GM12801 (cell line): Measurements from ENCODE around the gene NR4A1.

ENCODE experiments used
- CTCF ChIP-seq: IDR thresholded peaks from one replicate; pipeline ENCODE4 v1.5.1; 2011; ENCODE audit warnings: control low read depth; ENCODE audit not compliant: insufficient read length; ENCODE audit errors: extremely low read depth

Gene NR4A1

DNA sequence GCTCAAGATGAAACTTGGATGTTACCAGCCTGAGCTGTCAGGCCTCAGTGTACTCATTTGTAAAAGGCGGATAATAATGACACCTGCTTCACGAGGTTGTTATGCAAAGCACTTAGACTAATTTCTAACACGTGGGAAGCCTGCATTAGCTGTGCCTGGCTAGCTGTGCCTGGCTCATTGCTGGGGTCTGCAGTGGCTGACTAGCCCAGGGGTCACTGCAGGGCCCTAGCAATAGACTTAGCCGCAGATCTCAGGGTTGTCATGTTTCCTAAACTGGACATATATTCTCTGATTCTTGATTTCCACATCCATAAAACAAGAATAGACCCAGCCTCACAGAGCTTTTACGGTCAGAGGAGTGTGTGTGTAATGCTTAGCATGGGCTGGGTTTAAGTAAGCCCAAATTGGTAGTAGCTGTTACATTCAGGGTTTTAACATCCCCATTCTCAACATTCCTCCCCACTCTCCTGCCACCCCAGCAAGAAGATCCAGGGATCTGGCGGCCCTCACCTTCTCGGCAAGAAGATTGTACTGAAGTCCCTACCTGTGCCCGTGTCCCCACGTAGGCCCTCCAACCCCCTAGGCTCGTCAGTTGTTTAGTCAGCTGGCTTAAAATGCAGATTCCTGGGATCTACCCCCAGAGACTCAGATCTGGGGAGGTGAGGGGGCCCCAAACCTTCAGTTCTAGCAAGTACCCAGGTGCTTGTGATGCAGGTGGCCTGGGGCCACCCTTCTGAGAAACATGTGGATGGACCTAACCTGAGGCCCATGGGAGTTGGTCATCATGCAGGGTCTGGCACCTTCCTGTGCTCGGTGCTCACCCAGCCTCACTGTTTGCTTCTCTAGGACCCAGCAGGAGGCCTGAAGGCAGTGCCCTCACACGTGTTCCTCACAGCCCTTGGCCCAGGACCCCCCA, 8.6 kb downstream of the NR4A1 start:
- TF ChIP-seq CTCF, result no peak

- no peak for TF ChIP-seq CTCF
Measured at GRCh38 chr12:52060498-52061177, 9.4 kb downstream of the NR4A1 start.

DNA sequence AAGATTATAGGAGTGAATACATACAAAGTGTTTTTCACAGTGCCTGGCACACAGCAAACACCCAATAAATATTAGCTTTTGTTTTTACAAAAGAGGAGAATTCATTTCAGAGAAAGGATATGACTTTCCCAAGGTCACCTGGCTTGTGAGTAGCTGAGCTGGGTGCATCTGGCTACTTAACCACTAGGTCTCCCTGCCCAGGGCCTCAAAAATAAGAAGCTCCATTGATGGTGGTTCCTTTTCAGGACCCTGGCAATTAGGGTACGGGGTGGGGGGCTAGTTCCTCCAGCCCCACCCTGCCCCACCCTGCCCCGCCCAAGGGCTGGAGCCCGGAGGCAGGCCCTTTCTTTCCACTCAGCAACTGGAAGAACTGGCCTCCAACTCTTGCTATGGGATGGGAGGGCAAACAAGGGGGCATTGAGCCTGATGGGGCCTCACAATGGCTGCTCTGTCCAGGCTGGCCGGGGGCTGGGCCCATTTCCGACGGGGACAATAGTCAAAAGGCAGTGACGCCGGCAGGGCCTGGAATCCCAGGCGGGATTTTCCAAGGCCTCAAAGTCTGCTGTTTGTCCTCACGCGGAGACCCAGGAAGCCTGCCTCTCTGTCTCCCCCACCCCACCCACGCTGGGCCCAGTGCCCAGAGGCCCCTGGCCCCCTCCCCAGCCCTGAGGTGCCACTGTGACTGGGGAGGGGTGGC, 10.4 kb downstream of the NR4A1 start:
- no peak for TF ChIP-seq CTCF

DNA sequence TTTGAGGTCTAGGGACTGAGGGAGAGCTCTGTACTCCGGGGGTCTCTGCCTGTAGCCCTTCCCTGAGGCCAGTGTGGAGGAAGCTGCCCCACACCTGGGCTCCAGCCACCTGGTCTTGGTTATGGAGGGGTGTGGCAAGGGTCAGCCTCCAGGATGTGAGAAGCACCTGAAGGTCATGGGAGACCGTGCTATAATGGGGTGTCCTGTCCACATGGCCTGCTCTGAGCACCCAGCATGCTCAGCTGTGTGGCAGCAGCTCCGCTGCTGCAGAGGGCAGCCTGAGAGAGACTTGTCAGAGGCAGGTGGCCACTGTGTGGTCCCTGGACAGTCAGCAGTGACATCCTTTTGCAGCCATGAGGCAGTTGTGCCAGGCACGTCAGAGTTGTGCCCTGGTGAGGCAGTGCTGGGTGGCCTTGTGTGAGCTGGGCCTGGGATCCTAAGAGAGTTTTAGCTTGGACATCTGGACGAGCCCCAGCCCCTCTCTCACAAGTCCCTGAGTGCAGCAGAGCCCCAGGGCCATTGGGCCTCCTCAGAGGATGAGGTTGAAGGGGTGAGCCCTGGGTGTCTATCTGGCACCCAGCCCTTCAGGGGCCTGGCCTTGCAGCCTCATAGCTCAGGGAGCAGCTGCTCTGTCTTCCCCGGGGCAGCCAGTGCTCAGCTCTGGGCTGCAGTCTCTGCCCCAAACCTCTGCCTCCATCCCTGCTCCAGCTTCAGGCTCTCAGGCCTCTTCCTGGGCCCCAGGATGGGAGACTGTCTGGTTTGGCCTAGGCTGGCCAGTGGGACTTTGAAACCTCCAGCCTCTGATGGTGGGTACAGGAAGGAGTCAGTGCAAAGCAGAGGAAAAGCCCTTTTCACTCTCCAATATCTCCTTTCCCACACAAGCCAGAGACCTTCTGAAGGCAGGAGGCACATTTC, 11.2 kb downstream of the NR4A1 start:
- TF ChIP-seq CTCF, result no peak

GRCh38 chr12:52063082-52063924, 12.1 kb downstream of the NR4A1 start:
- TF ChIP-seq CTCF, result no peak

DNA sequence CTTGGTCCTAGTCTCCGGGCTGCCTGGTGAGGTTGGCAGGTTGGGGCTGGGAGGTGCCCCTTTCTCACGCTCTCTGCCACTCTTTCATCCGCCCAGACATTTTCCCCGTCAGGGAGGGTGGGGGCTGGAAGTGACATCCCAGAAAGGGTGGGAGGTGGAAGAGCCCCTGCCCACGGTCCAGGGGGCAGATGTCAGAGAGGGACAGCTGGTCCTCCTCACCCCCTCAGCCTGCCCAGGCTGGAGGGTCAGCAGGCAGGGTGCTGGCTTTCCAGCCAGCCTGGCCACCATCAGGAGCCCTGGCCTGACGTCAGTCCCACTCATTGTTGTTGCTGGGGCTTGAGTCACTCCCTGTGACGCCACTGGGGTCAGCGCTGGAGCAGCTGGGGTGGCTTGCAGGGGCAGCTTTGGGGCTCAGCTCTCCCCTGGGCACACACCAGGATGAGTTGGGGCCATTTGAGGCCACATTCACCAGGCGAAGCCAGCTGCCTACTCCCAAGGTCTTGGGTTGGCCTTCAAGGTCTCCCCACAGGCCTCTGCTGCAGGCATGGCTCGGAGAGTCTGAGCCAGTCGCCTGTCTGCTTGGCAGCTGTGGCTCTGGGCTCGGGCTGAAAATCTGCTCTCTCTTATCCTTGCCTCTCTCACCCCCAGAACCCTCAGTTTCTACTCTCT, 12.9 kb downstream of the NR4A1 start:
- no peak for TF ChIP-seq CTCF
